Measurements from ENCODE around the gene TRPM5.

The TRPM5 gene

GRCh38 chr11:2419638-2420501 is 24.4 kb downstream of the TRPM5 start:
- DNase-seq = peak; percentile 83

DNA sequence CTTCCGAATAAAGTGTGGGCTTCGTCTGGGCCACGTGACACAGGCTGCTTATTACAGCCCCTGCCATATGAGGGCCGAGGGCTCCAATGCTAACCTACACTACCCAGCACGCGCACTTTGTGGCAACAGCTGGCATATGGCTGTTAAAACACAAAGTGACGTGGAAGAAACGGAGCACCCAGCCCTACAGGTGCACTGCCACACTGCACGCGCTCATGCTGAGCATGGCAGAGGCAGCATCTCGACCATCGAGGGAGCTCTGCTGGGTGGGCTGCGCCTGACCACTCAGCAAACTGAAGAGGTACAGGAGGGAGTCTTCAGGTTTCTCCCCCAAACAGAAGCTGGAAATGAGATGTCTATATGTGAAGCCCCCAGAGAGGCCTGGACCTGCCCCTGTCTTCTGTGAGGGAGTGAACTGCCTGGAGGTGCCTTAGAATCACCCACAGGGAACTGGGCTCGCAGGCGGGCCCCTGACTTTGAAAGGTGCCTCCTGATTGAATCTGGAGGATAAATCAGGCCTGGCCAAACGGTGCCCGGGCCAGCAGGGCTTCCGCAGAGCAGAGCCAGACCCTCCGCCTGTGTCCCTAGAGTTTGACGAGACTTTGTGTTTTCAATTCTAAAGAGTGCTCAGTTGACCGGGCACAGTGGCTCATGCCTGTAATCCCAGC is 25.5 kb downstream of the TRPM5 start:
- no peak for DNase-seq

DNA sequence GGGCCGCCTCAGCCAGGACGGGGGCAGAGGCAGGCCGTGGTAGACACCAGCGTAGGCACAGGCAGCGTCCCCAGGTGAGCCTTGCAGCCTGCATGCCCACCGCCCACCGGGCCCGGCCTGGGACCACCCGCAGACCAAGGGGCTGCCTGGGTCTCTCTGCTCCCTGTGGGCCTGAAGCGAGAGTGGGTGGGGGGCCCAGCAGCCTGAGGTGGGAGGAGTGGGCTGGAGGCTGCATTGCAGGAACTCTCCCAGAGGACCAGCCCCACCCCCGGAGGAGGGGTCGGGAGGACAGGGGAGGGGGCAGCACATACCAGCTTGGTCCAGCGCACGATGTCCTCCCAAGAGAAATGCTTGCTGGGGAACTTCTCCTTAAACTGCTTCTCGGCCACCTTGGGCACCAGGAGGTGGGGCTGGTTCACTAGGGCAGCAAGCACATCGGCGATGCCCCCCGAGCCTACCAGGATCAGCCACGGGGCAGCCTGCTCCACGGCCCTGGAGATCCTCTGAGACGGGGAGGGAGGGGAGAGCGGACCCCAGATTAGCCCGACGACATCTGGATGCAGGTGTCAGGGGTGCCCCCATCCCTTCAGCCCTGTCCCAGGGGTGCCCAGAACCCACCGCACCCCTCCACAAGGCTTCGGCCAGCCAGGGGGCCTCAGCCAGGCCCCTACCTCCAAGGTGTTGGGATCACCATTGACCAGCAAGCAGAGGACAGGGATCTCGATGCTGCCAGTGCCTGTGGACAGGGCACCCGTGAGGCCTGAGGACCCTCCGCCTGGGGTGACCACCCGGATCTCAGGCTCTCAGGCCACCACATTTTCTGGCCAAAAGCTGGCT is 26.2 kb downstream of the TRPM5 start:
- DNase-seq = no peak

- no peak for DNase-seq
These were observed 27.5 kb downstream of the TRPM5 start for GRCh38 chr11:2416765-2417164.

- DNase-seq = no peak
These were observed 28.5 kb downstream of the TRPM5 start for GRCh38 chr11:2415601-2416380.

DNA sequence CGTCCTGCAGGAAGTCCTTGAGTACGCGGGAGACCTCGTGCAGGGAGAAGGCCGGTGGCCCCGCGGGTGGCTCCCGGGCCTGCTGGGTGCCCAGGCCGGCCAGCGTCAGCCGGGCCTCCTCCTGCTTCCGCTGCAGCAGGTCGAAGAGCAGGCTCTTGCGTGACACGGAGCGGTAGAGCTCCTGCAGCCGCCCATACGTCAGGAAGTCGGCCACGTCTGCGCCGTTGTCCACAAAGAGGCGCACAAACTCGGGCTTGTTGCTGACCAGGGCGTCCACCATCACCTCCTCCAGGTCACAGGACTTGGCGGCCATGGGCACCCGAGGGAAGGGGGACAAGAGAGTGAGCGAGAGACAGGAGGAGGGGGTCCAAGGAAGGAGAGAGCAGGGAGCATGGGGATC is 29.1 kb downstream of the TRPM5 start:
- DNase-seq = no peak

- DNase-seq = no peak
These were observed 29.7 kb downstream of the TRPM5 start for GRCh38 chr11:2414616-2415015.

- no peak for DNase-seq
These were observed 30.4 kb downstream of the TRPM5 start for GRCh38 chr11:2413742-2414579.

DNA sequence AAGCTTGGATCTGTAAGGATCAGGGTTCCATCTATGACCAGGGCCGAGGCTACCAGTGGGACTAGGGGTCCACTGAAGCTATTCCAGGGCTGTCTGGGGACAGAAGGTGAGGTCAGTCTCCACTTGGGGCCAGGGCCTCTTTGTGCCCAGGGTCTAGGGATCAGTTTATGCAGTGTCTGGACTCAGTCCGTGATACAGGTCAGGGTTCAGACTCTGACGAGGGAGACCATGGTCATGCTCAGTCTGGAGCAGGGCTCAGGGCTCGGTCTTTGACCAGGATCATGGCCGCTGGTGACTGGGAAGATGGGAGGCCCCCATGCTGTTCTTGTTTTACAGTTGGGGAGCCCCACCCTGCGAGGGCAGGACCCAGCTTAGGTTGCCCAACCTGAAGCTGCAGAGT is 32.0 kb downstream of the TRPM5 start:
- no peak for DNase-seq

DNA sequence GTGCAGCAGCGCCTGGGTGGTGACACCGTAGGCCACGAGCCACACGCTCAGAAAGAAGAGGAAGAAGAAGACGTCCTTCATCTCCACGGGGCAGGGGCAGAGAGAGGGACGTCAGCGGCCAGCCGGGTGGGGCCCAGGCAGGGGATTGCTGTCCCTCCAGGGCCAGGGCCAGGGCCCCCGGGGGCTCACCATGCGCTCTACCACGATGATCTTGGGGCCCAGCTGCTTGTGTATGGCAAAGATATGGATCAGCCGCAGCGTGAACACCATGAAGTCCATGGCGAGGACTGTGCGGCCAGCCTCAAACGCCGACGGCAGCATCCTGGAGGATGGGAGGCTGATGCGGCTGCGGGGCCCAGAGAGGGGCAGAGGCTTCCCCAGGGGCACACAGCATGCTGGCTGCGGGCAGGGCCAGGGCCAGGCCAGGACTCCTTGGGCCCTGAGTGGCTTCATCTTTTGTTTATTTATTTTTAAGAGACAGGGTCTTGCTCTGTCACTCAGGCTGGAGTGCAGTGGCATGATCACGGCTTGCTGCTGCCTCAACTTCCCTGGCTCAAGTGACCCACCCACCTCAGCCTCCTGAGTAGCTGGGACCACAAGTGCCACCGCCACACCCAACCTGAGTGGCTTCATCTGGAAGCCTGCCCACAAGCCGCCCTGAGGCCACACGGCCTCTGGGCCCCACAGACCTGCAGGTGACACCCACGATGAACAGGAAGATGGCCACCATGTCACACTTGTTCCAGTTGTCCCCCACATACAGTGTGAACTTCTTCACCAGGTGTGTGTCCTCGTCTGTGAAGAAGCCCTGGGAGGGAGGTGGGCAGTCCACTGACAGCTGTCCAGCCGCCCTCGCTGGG is 32.6 kb downstream of the TRPM5 start:
- DNase-seq = no peak

DNA sequence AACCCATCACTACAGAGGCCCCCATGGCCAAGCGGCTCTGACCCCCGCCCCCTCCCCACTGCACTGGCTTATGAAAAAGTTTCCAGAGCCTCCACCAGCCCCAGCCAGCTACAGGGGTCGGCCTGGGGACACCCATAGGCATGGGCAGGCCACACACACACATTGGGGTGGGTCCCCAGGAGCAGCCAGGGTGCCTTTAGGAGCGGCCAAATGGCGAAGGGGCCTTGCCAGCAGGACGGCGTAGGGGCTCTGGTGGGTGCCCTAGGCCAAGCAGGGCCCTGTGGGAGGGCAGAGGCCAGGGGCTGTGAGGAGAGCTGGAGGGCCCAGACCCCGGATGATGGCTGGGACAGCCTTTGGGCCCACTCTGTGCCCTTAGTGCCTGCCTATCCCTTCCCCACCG is 33.7 kb downstream of the TRPM5 start:
- no peak for DNase-seq

GRCh38 chr11:2409611-2410468 is 34.5 kb downstream of the TRPM5 start:
- DNase-seq = no peak

DNA sequence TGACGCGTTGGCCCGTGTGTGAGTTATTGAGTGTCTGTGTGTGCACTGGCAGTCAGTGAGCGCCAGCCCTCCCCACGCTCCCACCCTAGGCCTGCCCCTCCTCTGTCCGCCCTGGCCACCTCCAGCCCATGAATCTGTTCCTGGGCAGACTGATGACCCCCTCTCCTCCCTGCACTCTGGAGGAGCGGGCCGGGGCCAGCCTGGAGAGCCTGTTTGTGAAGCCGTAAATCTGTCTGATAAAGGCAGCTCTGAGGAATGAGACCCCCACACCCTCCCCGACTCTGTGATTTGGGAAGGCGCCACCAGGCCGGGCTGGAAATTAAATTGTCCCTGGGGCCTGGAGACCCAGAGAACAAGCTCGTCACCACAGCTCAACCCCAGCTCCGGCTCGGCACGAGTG is 35.2 kb downstream of the TRPM5 start:
- DNase-seq = no peak

DNA sequence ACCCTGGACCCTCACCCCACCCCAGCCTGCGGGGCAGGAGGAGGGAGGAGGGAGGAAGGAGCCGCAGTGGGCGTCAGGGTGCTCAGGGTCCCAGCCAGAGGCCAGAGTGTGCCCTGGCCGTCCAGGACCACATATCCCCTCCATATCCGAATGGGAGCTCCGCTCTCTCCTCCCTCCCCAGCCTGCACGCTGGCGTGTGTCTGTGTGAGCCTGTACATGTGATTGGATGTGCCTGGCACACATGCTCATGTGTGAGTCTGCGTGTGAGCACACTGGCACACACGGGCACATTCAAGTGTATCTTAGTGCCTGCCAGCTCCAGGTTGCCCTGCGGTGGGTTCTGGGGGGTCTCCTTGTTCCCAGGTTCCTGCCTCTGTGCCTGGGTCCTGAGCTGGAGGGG is 35.6 kb downstream of the TRPM5 start:
- DNase-seq = no peak

DNA sequence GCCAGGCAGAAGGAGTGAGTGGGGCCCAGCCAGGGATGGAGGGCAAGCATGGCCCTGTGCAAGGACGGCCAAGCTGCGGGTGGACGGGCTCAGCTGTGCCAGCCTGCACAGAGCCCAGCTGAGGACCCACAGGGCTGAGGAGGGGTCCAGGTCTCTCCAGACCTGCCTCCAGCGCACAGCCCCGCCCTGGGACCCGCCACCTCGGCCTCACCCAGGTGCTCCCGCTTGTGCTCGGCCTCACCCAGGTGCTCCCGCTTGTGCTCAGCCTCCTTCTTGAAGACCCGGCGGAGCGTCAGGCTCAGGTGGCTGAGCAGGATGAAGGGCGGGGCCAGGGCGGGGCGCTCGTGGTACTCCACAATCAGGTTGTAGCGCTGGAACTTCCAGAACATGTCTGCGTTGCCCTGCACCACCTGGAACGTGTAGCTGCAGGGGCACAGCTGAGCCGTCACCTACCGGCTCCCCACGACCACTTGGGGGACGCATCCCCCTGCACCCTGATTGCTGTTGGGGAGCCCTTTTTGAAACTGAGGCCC is 37.4 kb downstream of the TRPM5 start:
- no peak for DNase-seq

DNA sequence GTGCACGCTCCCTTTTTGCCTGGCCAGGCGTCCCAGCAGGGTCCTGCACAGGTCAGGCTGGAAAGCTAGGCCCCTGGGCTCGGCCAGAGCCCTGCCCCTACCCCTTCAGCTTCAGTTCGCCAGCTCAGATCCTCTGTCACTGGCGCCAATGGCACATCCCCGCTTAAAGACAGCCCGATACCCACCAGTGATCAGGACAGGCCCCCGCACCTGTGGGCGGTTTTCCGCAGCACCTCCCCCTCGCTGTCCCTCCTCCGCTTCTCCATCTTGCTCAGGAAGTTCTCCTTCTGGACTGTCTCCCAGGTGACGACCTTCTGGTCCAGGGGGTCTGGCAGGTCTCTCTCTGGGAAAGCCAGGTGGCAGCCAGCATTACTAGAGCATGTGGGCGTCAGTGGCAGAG is 37.9 kb downstream of the TRPM5 start:
- DNase-seq = no peak

DNA sequence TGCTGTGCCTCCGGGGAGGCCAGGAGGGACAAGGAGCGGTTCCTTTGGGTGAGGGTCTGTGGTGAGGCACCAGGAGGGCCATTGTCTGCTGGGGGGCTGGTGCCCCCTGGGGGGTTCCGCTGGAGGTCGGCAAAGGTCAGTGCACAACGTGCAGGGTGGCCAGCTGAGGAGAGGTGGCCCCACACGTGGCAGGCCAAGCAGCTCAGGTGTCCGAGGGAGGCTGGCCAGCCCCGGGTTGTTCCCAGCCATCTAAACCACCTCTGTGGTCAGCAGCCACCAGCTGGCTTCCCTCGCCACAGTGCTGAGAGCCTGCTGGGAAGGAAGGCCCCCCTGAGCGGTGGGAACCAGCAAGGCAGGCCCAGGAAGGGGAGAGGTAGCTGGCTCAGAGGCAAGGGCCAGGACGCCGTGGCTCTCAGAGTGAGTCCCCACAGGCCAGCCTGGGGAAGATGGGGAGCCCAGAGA is 39.5 kb downstream of the TRPM5 start:
- DNase-seq = no peak

GRCh38 chr11:2402890-2403645 is 41.2 kb downstream of the TRPM5 start:
- DNase-seq = no peak

GRCh38 chr11:2402106-2402505 is 42.2 kb downstream of the TRPM5 start:
- DNase-seq = no peak
